GM12864 (cell line): ENCODE results near the gene ATP10B.

ENCODE experiments used
- DNase-seq: peaks from one replicate; pipeline ENCODE4 v3.0.0-alpha.2; 2011; ENCODE audit warnings: low read depth
- H3K4me3 ChIP-seq: 2 replicates; pipeline ENCODE4 v1.5.1; 2011; ENCODE audit warnings: mild to moderate bottlenecking, low read depth, low read length, control low read depth
- TF ChIP-seq, protein P1 (sequence below): IDR thresholded peaks from 2 replicates; pipeline ENCODE4 v1.5.1; 2011; ENCODE audit warnings: low read depth, mild to moderate bottlenecking, moderate library complexity, low read length, control low read depth, inconsistent platforms; ENCODE audit errors: missing control alignments

Gene ATP10B

GRCh38 chr5:160760008-160760407 is 92.0 kb downstream of the ATP10B start:
- DNase-seq, result no peak
- H3K4me3 ChIP-seq, result no peak overlapping the region
- TF ChIP-seq, protein P1, sequence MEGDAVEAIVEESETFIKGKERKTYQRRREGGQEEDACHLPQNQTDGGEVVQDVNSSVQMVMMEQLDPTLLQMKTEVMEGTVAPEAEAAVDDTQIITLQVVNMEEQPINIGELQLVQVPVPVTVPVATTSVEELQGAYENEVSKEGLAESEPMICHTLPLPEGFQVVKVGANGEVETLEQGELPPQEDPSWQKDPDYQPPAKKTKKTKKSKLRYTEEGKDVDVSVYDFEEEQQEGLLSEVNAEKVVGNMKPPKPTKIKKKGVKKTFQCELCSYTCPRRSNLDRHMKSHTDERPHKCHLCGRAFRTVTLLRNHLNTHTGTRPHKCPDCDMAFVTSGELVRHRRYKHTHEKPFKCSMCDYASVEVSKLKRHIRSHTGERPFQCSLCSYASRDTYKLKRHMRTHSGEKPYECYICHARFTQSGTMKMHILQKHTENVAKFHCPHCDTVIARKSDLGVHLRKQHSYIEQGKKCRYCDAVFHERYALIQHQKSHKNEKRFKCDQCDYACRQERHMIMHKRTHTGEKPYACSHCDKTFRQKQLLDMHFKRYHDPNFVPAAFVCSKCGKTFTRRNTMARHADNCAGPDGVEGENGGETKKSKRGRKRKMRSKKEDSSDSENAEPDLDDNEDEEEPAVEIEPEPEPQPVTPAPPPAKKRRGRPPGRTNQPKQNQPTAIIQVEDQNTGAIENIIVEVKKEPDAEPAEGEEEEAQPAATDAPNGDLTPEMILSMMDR, result no peak

- no peak overlapping the region for H3K4me3 ChIP-seq
- DNase-seq, result no peak
- TF ChIP-seq, protein P1, result no peak
Measured at GRCh38 chr5:160757194-160757593, 94.8 kb downstream of the ATP10B start.

DNA sequence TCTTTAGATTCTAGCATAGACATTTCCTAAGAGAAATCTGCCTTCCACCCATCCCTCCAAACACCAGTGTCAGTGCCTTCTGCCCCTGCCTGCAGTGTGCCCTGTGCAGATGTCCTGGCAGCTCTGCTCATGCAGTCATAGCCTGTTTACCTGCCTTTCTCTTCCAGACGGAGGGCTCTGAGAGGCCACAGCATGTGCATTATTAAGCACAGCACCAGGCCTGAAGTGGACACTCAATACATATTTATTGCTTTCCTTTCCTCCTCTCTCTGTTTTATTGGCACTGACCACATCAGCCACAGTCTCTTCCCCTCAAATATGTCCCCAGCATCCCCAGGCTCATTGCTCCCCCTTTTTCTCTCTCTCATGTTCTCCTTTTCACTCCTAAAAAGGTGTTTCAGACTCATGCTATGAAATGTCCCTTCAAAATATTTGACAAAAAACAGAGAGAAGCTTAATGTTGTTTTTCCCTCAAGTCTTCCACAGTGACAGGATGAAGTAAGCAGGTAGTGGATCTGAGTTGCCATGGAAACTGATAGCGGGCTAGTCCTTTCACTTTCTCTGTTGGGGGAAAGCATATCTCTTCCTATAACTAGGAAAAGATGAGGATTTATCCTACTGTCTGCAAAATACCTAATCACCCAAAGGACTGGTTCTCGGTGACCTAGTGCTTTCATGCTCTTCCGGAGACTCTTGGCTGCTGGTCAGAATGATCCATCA is 100.9 kb downstream of the ATP10B start:
- no peak overlapping the region for H3K4me3 ChIP-seq
- TF ChIP-seq, protein P1, result no peak
- no peak for DNase-seq

DNA sequence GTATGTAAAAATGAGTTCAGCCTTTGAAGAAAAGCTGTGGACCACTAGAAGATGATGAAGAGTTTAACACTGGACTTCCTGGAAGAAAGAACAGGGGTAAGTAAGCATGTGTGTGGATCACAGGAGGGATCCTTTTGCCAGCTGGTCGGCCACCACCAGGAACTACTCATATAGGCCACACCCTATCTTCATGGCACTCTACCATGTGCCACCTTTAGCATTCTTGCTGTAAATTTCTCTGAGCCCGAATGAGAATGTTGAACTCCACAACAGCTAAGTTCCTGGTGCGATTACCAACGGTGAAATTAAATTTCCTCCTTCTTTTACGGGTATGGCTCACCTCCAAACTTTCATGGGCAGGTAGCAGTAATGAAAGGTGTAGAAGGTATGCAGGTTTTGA is 102.3 kb downstream of the ATP10B start:
- H3K4me3 ChIP-seq, result no peak overlapping the region
- TF ChIP-seq, protein P1, result no peak
- no peak for DNase-seq

DNA sequence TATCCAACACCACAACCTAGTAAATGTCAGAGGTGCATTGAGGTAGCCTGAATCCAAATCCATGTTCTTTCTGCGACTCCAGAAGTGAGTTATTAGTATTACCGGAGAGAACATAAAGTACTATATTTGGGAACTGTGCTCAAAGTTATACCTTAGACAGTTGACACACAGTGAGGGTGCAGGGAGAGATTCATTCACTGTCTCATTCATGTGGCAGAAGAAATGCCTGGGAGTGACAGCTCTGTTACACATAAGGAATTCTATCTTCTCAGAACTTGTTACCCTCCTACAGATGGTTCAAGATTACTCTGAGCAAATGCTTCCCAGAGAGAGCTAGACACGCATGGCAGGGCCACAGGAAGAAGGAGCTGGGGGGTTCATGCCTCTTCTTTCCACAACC is 103.0 kb downstream of the ATP10B start:
- no peak for DNase-seq
- no peak overlapping the region for H3K4me3 ChIP-seq
- TF ChIP-seq, protein P1, result no peak

DNA sequence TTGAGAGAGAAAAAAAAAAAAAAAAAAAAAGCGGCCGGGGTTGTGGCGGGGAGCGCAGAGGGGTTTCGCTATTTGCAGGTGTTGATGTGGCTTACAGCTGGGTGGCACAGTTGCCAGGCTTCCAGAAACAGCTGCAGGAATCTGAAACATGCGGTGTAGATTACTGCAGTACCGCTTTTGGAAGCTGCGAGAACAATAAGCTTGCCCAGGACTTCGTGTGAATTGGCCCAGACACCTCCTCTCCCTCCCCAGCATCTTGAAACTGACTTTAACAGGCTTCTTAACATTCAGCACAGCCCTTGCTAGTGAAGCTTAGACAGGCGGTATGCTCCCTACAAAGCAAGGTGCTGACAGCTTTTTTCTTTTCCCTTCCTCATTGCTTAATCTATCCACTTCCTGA is 104.0 kb downstream of the ATP10B start:
- no peak for DNase-seq
- H3K4me3 ChIP-seq, result no peak overlapping the region
- TF ChIP-seq, protein P1, result no peak

GRCh38 chr5:160747559-160747958 is 104.5 kb downstream of the ATP10B start:
- DNase-seq, result no peak
- TF ChIP-seq, protein P1, result no peak
- H3K4me3 ChIP-seq, result no peak overlapping the region
